Stimulated activated CD4-positive, alpha-beta T cell treated with anti-CD3 and anti-CD28 coated beads, Interleukin-2, amount 100 ng/mL, for 24 hours (primary cell): ENCODE data around the gene OXCT1.
A peak's percentile ranks its signal among the peaks of the same experiment; 100 is the strongest.
"Not testable (repeated sequence)": the region's sequence is repeated elsewhere in the genome, so short reads cannot be mapped to it uniquely, and the experiment has no call there.

ENCODE experiments used
- DNase-seq, 2 donors: peaks; one replicate each; pipeline ENCODE4 v3.0.0-alpha.2; 2020

Gene OXCT1

DNA sequence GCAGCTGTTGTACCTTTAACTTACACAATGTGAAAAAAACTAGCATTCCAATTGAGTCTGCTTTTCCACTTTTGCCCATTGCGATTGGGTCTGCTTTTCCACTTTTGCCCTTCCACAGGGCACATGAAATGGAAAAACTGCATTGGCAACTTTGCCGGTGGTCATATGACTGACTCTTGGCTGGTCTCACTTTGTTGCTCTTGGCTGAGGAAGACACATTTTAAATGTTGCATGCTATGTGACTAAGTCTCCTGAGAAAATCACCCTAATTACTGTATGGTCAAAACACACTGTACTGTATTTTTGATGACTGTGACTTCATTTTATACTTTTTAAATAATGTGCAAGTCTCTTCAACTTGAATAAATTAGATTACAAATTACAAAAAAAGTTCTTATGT lies 1.6 kb upstream of the OXCT1 start:
- DNase-seq: no peak

DNA sequence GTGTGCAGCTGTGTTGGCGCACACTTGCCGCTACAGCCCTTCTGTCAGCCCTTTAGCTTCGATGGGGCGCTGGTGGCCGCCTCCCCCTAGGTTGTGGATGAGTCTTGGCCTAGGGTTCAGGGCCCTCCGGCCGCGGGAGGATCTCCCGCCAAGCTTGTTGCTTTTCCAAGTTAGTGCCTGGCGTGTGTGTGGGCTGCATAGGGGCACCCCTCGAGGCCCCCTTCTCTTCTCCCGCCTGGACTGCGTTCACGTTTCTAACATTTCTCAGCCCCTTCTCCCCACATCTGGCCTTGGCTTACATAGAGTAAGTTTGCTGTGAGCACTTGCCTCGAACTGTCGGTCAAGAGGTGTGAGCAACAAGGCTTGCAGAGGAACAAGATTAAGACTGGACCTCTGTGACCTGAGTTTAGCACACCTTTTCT lies 413 bp upstream of the OXCT1 start:
- DNase-seq: no peak

DNA sequence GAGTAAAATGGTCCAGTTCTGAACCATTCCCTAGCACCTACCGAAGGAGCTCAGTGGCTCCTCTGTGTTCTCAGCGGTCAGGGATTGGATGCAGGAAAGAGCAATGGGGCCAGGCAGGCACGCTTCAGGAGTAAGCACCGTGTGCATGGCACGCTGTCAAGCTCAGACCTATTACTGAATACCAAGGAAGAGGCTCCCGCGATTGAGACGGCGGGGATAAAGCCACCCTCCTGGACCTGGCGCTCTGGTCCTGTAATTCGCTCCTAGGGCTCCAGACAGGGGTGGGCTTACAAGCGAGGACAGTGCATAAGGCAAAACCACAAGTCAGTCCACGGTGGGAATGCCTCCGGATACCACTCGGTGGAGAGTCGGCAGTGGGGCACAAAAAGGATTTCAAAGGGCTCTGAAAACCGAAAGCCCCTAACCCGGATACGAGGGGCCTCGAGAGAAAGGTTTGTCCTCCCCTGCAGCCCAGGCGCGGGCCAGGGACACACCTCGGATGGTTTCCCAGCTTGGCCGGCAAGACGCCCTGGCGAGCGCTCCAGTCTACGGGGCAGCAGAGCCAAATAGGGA lies 988 bp downstream of the OXCT1 start:
- DNase-seq: peak in 1 of 2 donors; percentile 33

DNA sequence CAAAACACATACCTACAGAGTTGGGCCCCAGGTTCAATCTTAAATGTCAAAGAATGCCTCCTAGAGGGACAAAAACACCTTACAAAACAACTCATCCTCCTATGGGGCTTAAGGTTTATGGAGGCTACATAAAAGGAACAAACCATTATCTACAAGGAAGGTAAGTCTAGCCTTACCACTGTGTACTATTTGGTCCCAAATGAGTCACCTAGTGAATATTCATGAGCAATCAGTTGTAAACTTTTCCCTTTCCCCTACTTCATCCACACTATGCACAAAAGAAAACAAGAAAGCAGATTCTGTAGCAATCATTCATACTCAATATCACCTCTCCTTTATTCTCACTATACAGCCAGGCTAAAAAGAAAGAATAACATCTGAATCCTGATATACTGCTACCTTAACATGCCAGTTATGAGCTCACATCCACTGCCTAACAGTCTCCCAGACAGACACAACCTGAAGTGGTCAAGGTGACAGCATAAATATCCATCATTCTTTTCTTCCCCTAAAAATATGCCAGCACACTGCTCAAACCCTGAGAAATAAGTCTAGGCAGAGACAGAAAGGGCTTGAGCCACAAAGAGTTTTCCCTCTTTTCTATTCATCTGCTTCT lies 6.2 kb downstream of the OXCT1 start:
- no peak for DNase-seq

DNA sequence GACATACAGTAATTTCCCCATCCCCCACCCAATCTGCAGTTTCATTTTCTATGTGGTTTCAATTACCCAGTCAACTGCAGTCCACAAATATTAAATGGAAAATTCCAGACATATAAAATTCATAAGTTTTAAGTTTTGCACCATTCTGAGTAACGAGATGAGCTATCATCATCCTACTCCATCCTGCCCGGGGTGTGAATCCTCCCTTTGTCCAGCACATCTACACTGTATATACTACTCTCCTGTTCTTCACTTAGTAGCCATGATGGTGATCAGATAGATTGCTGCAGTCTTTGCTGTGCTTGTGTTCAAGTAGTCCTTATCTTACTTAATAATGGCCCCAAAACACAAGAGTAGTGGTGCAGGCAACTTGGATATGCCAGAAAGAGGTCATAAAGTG lies 11.3 kb downstream of the OXCT1 start:
- DNase-seq: no peak

DNA sequence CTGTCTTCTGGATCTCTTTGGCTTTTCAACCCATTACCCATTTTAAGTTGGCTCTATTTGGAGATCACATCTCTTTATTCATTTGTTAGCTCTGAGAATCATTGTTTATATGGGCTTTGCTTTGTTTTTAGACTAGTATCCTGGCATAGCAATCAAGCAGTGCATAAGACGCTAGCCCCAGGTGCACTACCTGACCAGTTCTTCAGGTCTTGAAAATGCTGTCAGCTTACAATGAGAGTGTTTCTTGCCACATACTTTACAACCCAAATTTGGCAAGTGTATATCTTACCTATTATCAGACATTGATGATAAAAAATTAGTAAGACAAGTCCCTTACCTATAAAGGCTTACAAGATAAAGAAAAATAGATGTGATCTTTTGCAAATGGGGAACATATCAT lies 12.2 kb downstream of the OXCT1 start:
- no peak for DNase-seq

DNA sequence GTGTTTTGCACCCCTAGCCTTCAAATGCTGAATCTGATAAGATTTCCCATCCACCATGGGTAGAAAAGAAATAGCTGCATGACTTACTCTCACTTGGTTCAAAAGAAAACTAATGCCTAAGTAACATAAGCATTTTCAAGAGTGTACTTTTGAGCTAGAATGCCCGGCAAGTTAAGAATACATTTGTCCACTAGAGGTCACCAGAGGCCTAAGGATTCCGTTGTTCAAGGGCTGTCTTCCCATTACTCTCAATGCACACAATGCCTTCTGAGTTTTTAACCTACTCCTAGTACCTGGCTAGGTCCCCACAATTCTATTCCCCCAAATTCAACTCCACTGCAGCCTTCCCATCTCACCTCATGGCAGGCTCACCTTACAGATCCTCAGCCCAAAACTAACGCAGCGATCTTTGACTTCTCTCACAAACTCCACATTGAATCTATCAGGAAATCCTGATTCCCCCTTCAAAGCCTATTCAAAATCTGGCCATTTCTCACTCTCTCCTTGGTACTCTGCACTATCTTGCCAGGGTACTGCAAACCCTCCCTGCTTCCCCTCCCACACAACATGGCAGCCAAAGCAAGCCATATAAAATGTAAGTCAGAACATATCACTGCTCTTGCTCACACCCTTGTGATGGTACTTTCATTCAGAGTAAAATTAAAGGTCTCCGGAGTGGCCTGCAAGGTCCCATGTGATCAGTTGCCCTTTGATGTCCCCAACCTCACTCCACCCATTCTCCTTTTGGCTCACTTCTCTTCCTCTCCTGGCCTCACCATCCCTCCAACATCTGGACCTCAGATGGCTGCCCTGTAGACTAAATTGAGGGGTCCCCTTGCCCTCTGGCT lies 13.4 kb downstream of the OXCT1 start:
- peak; percentile 30 to 58 for DNase-seq

DNA sequence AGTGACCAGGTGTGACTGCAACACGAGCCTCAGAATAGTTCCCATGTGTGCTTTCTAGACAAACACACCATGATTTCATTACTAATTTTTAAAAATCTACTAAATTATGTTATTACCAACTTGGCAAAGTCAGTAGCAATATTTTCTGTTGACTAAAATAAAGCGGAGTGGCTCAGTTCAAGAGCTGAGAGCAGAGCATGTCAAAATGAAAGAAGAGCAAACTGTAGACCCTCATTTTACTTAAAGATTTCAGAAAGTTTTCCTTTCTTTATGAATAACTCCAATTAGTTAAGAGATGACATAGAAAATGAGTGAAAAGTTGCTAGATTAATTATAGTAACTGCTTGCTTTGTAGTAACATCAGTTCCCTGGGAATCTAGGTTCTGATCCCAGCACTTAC lies 17.9 kb downstream of the OXCT1 start:
- no peak for DNase-seq

DNA sequence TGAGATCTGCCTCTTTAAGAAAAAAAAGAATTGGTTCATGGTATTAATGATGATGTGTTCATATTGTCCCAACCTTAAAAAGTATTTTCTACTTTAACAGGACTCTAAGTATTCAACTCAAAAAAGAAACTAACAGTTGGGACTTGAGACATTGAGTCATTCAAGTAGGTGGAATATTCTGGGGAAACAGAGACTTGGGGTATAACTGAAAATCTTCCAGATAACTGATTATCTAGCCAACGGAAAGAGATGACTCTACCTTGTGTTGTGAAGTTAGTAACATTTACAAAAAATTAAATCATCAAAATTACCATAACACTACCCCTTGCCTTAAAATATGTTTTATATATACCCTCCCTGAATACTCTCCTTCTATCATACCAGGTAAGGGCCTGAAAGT lies 19.1 kb downstream of the OXCT1 start:
- DNase-seq: no peak

DNA sequence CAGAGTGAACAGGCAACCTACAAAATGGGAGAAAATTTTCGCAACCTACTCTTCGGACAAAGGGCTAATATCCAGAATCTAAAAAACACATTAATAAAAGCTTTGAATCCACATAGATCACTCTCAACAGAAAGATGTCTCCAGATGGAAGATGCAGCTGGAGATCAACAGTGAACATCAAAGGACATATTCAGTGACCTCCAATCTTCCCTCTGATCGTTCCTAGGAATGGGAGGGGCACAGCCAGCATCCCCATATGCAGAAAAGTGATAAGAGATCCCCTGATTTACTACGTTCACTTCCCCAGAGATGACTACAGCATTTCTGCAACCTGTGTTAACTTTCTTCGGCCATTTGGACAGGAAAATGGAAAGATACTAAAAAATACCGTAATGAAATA lies 21.2 kb downstream of the OXCT1 start:
- no peak for DNase-seq

DNA sequence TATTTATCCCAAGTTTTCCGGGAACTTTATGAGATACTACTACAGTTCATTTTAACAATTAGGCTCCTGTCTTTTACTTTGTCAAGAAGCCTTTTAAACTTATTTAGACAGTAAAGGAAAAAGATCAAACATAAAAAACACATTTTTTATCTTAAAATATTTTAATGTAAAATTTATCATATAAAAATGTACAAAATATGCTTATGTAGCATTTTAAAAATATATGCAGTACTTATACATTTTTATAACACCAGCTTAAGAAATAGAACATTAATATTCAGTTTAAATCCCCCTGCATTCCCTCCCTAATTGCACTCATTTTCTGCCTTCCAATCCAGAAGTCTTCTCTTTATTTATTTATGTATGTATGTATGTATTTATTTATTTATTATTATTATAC lies 24.5 kb downstream of the OXCT1 start:
- not testable (repeated sequence) for DNase-seq

DNA sequence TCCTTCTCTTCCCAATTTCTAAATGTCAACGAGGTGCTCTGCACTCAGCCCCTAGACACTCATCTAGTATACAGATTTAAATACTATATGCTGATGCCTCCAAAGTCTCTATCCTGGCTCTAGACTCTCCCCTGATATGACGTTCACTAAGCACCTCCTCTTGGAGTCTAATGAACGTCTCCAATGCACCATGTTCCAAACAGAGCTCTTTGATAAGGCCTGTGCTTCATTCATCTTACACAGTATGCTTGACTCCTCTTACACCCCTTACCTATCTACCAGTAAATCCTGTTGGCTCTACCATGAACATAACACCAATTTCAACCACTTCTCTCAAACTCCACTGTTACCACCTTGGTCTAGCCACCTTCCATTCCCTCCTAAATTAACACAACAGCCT lies 25.7 kb downstream of the OXCT1 start:
- DNase-seq: no peak

DNA sequence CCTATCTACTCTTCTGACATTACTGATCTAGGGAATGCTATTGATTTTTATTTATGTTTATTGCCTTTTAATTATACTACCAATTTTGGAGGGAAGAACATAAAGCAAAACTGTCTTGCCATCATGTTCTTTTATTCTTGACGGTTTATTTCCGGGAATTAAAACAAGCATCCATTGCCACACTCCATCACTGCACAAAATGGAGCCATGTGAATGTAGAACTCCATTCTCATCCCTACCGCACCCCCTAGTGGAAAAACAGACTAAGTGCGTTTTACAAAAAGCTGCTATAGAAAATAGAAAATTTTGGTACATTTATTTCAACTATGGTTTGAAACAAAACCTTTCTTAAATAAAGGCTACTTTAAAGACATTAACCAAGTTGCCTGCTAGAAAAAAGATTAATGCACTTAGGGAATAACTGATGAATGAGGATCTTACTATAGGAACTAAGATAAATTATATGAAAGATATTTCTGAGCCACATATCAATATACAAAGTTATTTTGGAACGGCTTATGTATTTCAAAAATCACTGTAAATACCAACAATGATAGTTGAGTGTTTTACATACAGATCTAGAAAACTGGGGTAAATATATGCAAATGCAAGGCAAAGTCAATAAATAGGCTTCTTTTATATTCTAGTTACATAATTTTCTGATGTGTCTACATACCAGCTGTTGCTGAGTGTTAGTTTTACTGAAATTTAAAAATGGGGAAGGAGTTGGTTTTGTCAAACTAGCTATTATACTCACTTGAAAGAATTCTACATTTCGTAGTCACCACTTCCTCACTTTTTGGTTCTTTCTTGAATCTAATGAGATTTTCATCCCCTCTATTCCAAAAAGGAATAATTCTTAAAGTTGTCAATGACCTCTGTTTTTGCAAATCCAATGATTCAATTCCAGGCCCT lies 26.5 kb downstream of the OXCT1 start:
- peak in 1 of 2 donors; percentile 26 for DNase-seq

DNA sequence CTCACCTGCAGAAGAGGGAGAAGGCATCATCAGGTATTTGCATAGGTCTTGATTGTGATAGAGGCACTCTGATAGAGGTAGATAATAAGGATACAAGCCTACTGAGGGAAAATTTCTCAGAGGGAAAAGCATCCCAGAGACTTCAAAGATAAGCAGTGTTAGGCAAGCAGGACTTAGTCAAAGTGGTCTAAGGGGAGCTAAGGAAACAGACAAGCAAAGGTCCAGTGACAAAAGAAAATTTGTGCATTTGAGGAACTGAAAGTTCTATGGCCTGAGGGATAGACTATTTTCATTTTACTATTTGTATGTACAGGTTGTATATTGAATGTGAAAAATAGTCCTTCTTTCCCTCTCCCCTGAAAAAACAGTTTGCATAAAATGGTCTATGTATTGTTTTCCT lies 27.4 kb downstream of the OXCT1 start:
- no peak for DNase-seq

DNA sequence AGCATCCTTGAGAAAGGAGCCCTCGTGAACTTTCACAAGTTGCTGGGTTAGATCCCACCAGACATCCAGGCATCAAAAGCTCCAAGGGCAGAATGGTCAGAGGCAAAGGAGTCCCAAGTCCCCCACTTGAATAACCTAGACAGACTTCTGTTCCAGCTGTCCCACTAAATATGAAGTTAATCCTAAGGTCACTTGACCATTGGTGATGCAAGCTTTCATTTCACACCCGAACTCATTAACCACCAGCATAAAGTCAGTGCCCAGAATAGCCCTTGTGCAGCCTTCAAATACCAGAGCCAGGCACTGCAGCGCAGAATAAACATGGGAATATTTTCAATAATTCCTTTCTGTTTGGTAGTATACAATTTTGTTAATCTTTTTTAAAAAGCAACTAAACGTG lies 28.9 kb downstream of the OXCT1 start:
- no peak for DNase-seq

DNA sequence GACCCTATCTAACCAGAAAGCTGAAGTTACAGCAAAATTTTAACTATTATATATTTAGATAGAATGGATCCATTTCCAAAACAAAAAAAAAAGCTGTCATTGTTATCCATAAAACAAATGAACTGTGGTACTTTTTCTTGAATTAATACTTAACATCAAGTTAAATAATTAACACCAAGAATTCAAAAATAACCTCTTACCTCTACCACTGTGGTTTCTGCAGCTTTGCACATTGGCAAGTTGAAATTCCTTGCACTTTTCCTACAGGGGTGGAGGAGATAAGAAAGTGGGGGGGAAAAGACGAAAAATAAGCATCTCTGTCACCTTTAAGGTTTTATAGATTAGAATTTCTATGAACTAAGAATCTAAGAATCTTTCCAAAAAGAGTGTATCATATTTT lies 30.0 kb downstream of the OXCT1 start:
- DNase-seq: no peak

DNA sequence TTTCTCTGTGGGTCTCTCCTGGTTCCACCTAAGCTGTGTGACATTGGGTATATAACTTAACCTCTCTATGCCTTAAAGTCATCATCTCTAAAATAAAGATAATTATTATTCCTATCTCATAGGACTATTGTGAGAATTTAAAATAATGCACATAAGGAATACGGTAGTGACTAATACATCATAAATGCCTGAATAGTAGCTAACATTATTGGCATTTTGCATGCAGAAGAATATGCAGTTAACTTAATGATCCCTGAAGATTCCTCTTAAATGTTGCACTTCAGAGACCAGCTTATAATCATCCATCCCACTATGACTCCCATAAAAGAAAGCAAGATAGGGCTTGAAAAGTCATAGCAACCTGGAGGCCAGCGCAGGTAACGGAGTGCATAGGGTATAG lies 32.4 kb downstream of the OXCT1 start:
- DNase-seq: no peak

DNA sequence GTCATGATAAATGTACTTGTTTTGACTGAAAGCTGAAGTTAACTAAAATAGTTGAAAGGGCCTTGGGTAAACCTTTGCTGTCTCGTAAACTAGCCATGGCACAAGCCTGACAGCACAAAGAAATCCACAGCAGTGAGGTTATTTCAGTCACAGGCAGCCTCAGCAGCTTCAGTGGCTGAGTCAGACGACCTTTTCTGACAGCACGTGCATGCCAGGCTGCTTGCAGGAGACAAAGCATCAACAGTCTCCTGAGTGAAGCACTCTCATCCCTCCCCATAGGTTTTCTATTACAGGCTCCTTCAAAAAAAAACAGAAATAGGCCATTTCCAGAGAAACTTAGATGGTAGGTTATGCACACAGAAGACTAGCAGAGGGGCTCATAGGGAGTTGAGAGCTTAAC lies 34.6 kb downstream of the OXCT1 start:
- peak in 1 of 2 donors; percentile 22 for DNase-seq

DNA sequence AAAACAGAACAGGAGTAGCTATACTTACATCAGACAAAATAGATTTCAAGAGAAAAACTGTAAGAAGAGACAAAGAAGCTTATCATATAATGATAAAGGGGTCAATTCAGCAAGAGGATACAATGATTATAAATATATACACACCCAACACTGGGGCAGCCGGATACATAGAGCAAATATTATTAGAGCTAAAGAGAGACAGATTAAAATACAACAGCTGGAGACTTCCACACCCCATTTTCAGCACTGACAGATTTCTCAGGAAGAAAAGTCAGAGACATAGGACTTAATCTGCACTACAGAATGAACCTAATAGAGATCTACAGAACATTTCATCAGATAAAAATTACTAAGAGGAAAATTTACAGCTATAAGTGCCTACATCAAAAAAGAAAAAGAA lies 35.7 kb downstream of the OXCT1 start:
- DNase-seq: no peak

DNA sequence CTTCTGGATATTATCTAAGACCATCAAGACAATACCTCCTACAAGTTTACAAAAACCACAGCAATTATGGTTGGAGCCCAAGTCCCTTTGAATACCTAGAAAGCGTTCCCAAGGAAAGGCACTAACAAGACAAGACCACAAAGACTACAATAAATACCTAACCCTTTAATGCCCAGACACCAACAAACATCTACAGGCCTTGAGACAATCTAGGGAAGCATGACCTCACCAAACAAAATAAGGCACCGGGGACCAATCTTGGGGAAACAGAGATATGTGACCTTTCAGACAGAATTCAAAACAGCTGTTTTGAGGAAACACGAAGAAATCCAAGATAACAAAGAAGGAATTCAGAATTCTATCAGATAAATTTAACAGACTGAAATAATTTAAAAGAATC lies 37.8 kb downstream of the OXCT1 start:
- no peak for DNase-seq

DNA sequence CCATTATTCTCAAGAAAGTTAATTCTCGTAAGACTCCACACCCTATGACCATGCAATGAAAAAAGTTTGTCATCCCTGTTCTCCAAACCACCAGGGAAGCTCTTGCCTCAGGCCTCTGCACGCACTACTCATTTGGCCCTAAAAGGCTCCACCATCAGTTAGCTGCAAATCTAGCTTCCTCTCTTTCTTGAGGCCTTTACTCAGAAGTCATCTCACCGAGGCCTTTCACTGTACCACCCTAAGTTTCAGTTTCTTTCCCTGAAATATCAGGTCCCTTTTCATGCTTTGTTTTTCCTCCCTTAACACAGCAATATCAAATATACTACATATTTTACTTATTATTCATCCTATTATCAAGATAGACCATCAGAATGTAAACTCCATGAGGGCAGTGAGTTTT lies 39.1 kb downstream of the OXCT1 start:
- DNase-seq: no peak

DNA sequence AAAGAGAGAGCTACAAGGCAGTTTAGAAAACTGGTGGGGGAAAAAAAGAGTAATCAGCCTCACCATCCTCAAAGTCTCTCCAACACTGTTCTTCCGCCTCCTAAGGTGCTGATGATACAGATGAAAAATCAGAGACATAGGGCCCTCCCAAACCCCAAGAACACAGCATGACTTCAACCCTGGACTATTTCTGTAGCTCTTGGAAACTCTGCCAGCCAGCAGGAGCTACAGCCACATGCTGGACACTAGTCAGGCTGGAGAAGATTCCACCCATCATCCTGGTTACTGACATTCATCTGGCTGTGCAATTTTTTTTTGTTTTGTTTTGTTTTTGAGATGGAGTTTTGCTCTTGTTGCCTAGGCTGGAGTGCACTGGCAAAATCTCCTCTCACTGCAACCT lies 42.4 kb downstream of the OXCT1 start:
- no peak for DNase-seq

DNA sequence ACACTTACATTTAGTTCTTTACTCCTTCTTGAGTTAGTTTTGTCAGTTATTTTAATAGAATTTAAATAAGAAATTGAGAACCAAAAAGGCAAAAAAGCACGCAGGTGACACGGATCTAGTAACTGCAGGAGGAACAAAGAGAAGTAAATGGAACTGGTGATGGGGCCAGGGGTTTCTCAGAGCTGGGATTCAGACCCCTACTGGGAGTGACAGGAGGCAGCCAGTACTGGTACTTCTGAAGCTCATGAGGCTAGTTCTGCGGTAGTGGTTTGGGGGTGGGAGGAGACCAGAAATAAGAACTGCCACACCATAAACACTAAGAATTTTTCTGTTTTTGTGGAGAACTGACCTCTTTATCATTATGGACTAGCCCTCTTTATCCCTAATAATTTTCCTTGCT lies 48.2 kb downstream of the OXCT1 start:
- DNase-seq: no peak
